GM19025 (cell line): ENCODE measurements around the gene RHPN2.
"Not testable (repeated sequence)": the region's sequence is repeated elsewhere in the genome, so short reads cannot be mapped to it uniquely, and the experiment has no call there.

Experiments used
- ATAC-seq: cut with Tn5 transposase; IDR thresholded peaks from one replicate; pipeline ENCODE4 v1.9.1; 2021; ENCODE audit warnings: mild to moderate bottlenecking, low read depth, moderate library complexity; ENCODE audit not compliant: unreplicated experiment

The RHPN2 gene

DNA sequence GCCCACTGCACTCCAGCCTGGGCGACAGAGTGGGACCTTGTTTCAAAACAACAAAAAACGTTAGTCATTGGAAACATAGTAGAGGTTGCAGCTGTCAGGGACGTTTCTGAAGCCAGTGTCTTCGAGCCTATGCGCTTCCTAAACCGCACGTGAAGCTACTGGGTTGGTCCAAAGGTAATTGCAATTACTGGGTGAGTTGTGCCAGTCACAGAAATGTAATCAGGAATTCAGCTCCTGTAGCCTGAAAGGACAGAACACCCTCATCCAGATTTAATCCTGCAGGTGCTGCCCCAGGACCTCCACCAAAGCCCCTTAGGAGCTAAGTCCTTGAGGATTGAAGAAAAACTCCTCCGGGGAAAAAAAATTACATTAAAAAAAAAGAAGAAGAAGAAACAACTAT, 2.4 kb upstream of the RHPN2 start:
- ATAC-seq = no peak

DNA sequence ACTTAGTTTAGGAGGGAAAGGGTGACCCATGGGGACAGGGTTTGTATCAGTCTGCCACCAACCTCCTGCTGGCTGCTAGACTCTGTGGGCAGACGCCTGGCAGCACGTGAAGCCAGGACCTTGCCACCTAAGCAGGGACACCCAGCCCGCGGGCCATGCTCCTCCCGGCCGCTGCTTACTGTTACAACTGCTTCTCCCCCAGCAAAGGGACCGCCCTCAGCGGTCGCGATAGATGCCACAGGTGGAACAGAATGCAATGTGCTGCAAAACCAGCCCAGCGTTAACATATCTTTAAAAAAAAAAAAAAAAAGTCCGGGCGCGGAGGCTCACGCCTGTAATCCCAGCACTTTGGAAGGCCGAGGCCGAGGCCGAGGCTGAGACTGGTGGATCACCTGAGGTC, 1.9 kb upstream of the RHPN2 start:
- ATAC-seq = no peak

DNA sequence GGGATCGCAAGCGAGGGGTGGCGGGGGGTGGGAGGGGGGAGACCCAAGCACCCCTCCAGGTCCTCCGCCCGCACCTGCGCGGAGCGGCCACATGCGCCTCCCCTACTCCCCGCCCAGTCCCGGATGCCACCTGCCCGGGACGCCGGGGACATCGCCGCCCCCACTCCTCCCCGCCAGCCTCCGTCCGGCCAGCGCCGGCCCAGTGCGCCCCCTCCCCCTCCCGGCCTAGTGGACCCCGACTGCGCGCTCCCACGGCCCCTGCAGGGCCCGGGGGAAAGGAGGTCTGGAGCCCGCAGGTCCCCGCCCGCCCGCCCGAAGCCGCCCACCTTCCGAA, 263 bp downstream of the RHPN2 start:
- ATAC-seq = no peak

DNA sequence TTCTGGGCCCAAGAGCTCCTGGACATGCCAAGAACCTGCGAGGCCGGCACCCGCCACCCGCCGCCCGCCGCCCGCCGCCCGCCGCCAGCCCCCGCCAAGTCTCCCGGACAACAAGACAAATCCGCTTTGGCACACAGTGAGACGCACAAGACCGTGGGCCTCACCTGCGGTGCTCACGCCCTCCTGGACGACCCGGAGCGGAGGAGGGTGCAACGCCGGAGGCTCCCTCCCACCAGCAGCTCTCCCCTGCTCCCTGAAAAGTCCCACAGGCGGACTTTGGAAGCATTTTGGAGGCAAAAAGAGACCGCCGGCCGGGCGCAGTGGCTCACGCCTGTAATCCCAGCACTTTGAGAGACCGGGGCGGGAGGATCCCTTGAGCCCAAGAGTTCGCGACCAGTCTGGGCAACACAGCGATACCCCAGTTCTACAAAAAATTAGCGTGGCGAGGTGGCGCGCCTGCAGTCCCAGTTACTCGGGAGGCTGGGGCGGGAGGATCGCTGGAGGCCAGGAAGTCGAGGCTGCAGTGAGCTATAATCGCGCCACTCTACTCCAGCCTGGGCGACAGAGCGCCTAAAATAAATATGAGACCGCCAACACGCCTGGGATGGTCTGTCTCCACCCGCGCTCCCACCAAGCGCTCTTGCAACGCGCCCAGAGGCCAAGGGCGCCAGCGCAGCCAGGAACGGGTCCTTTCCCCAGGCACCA, 783 bp downstream of the RHPN2 start:
- ATAC-seq = no peak

DNA sequence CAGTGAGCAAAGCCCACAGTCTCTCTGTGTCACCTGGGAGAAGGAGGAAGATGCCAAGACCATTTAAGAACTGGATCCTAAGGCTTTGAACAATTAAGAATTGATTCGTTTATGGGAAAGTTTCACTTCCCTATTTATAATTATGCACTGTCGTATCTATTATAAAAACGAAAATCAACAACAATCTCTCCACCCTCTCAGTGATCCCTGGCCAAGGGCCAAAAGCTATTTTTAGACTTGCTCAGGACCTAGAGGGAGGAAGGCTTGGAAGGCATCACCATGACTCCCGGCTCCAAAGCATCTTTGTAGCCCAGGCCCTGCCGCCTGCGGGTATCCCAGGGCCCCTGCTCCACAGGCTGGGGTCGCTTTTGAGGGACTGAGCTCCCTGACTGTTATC, 1.3 kb downstream of the RHPN2 start:
- ATAC-seq = no peak

DNA sequence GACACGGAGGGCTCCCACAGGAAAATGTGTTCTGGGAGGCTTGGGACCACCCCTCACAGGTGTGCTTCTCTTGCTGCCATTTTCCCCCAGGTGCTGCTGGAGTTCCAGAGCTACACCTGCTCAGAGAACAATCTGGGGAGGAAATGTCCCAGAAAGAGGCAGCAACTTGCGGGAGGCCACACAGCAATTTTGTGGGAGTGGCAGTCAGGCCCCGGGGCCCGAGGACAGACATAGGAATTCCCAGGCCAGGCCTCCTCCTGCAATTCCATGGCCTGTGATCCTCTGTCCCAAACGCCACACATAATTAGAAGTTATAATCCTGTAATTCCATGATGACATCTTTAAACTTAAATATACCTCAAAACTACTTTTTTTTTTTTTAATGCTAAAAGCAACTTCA, 1.8 kb downstream of the RHPN2 start:
- no peak for ATAC-seq

DNA sequence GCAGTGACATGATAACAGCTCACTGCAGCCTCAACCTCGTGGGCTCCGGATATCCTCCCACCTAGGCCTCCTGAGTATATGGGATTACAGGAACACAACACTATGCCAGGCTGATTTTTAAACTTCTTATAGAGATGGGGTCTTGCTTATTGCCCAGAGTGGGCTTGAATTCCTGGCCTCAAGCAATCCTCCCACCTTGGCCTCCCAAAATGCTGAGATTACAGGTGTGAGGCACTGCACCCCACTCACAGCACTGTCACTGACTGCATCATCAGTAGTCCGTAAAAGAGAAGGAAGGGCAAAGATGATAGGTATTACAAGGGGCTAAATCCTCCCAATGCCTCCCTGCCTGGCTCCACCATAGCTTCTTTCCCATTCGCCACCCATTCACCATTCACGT, 4.1 kb downstream of the RHPN2 start:
- ATAC-seq = no peak

DNA sequence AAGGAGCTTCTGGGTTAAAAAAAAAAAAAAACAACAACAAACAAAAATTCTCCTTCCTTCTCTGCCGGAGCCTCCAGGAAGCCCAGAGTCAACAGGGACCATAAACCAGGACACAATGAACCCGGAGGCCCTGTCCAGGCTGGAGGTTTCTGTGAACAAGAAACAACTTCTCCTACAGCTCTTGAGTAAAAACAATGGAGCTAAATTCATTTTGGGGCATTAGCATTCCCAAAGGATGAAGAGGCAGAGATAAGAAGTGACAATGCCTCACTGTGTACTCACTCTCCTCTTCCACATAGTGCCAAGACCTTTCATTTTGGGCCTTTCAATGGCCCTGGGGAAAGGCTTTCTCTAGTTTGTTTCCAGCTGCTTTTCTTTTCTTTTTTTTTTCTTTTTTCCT, 9.0 kb downstream of the RHPN2 start:
- ATAC-seq = no peak

DNA sequence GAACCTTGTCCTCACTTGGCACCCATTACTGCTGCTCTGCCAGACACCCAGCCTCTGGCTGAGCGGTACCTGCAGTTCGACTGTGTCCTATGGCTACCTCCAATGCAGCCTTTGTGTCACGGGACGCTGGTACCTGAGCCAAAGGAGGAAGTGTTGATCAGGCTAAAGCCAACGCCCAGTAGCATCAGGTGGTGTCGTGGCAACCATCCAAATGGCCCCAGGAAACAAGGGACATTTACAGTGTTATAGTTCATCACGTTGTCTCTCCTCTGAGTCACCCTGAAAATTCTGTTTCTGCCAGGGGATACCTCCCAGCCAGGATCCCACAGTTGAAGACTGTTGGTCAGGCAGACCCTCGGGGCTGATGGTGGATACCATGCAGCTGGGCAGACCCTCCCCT, 10.1 kb downstream of the RHPN2 start:
- no peak for ATAC-seq

DNA sequence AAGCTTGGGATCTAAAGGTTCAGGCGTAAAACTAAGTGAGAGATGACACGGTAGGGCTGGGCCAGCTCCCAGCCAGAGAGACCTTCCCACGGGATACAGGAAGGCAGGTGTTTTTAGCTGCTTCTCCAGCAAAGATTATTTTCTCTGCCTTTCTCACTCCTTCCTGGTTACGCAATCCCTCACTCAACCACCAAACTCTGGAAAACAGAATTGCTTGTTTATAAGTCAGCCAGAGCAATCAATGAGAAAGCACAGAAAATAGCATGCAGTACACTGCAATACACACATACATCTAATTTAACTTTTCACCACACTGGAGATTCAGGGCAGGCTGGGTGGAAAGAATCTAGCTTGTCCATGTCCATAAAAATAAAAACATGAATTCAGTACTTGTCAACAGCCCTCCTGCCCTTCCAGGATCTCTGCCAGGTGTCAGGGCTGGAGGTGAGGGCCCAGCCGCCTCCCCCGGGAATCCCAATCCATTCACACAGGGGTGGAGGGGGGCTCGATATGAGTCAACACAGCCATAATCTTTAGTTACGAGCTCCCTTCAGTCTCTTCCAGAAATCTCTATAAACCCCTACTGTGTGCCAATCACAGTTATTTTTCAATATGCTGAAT, 12.2 kb downstream of the RHPN2 start:
- no peak for ATAC-seq

DNA sequence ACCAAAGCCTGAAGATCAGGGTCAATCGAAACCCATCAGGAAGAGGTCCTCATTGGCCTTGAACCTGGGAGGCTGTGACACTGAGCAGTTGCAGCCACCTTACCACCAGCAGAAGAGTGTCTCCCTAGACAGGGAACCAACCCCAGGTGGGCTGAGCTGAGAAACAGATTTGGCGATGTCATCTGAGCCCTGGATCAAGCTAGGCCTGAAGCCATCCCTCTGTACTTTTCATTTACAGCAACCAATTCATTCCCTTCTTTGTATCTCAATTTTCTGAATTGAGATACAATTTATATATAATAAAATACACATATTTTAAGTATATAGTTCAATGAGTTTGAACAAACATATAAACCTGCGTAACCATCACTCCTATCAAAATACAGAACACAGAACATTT, 14.6 kb downstream of the RHPN2 start:
- no peak for ATAC-seq

DNA sequence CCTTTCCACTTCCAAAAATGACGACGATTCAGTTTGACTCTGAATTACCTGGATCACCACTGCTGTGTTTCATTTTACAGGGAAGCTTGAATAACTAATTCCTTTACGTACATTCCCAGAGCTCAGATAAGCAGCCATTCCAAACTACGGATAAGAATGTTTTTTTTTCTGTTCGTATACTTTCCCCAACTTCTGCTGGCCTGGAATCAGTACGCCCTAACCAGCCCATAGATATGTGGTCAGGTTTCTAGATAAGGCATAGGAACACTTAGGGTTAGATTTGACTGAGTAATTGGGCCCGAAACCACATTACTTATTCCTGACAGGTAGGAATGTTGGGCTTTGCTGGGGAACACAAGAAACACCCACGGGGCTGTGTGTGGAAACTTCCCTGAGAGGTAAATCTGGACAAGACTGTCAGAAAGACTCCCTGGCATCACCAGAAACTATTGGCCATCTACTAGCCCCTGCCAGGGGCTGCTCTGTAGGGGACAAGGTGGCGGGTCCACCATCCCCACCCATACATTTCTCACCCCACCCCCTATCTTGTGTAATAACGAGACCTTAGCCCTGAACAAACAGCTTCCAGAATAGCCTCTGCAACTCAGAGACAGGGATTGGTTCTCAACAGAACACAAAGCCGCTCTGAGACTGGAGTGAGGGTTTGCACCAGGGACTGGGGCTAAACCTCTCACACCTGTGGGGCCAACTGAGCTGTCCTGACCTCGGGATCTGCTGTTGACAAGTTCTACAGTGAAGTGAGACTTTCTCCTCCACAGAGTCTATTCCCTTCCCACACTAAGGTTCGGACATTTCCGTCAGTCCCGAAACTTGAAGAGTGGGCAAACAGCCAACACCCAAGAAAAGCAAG, 15.6 kb downstream of the RHPN2 start:
- no peak for ATAC-seq

DNA sequence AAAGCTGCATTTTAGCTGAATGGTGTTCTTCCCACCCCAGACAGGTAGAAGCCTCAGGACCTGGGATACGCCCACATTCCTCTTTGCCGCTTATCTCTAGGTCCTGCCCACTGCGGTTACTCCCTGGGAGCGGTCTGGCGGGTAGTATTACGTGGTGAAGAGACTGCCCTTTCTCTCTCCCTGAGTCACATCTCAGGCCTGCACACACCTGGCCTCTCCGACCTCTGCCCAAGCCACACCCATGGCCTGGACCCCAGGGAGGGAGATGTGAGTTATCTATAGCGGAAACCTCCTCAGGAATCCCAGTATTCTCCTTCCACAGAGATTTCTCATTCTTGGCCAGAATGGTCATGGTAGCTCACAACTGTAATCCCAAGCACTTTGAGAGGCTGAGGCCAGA, 17.3 kb downstream of the RHPN2 start:
- no peak for ATAC-seq

DNA sequence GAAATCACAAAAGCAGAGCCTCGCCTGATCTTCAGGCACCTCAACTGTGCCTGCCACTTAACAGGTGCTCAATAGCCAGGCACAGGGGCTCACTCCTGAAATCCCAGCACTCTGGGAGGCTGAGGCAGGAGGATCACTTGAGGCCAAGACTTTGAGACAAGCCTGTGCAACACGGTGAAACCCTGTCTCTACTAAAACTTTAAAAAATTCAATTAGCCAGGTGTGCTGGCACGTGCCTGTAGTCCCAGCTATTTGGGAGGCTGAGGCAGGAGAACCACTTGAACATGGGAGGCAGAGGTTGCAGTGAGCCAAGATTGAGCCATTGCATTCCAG, 22.9 kb downstream of the RHPN2 start:
- not testable (repeated sequence) for ATAC-seq

DNA sequence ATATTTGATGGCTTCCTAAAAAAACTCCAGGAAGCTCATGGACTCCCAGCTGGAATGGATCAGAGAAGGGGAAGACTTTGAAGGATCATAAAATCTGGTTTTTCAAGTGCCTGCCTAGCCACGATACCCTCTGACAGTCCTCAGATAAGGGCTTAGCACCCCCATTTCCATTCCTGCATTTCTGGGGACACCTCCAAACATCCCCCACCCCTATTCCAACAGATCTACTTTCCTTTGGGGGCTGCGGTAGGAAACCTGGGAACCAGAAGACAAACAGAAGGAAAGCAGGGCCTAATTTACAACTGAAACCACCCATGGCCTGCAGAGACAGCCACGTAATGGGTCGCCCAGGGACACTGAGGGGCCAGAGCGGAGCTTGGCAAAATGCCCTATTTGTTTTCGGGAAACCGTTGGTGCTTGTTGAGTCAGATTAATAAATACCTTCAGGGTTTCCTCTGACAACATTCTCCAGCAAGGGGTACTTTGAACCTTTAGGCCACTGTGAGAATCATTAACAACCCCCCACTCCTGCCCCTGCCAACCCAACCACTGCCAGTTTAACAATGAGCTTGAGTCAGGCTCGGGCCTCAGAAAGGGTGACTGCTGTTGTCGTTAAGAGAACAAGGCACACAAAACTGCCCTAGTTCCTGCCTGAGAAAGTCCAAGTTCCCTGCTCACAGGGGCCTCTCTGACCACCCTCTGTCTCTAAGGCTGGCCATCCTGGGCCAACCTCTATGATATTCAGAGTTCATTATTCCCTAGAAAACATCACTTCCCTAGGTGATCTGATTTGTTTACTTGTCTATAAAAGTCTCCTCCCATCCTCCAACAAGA, 23.5 kb downstream of the RHPN2 start:
- ATAC-seq = no peak

DNA sequence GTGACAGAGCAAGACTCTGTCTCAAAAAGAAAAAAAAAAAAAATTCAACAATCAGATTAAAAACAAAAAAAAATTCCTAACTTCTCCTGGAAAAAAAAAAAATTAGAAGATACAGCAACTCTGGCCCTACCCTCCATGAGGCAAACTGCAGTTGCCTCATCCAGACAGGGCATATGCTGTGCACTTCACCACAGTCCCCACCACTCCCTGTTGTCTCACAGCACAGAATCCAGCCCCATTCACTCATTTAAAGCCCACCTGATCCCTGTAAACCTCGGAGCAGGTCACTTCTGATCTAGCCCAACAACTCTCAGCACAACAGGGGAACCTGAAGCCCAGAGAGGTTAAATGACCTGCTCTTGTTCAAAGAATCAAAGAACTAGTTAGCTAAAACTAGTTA, 24.9 kb downstream of the RHPN2 start:
- ATAC-seq = no peak

DNA sequence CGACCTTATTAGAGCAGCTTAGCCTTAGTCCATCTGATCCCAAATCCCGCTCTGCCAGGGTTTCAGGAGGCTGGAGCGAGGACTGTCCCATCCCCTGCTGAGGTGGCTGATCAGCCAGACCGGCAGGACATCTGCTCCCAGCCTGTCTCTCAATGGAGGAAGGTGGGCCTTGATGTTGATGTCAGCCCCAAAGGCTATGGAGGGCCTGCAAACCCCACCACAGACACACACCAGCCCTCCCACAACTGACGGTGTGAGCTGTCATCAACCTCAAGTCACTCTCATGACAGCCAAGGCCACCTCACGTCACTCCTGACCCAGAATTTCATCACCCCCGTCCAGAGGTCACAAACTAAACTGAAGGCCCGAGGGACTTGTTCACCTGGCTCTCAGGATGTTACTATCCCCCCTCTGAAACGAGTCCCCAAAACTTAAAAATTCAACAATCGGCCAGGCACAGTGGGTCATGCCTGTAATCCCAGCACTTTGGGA, 25.5 kb downstream of the RHPN2 start:
- no peak for ATAC-seq

DNA sequence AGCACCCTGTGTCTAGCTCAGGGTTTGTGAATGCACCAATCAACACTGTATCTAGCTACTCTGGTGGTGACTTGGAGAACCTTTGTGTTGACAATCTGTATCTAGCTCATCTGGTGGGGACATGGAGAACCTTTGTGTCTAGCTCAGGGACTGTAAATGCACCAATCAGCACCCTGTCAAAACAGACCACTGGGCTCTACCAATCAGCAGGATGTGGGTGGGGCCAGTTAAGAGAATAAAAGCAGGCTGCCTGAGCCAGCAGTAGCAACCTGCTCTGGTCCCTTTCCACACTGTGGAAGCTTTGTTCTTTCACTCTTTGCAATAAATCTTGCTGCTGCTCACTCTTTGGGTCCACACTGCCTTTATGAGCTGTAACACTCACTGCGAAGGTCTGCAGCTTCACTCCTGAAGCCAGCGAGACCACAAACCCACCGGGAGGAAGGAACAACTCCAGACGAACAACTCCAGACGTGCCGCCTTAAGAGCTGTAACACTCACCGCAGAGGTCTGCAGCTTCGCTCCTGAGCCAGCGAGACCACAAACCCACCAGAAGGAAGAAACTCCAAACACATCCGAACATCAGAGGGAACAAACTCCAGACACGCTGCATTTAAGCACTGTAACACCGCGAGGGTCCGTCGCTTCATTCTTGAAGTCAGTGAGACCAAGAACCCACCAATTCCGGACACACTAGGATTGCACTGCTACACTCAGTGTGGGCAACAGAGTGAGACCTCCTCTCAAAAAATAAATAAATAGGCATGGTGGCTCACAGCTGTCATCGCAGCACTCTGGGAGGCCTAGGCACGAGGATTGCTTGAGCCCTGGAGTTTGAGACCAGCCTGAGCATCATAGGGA, 27.3 kb downstream of the RHPN2 start:
- not testable (repeated sequence) for ATAC-seq

DNA sequence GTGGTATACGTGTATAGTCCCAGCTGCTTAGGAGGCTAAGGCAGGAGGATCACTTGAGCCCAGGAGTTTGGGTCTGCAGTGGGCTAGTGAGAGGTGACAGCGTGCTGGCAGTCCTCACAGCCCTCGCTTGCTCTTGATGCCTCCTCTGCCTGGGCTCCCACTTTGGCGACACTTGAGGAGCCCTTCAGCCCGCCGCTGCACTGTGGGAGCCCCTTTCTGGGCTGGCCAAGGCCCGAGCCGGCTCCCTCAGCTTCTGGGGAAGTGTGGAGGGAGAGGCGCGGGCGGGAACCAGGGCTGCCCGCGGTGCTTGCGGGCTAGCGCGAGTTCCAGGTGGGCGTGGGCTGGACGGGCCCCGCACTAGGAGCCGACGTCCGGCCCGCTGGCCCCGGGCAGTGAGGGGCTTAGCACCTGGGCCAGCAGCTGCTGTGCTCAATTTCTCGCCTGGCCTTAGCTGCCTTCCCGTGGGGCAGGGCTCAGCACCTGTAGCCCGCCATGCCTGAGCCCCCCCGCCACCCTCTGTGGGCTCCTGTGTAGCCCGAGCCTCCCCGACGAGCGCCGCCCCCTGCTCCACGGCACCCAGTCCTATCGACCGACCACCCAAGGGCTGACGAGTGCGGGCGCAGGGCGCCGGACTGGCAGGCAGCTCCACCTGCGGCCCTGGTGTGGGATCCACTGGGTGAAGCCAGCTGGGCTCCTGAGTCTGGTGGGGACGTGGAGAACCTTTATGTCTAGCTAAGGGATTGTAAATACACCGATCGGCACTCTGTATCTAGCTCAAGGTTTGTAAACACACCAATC, 28.1 kb downstream of the RHPN2 start:
- not testable (repeated sequence) for ATAC-seq
